ENCODE data around the gene GCHFR.

The GCHFR gene

GRCh38 chr15:40746916-40747418 lies 16.9 kb upstream of the GCHFR start:
- no peak overlapping the region for H3K4me3 ChIP-seq (ENCODE audit: severe bottlenecking)
- peak overlapping the region; percentile 0 for H3K27ac ChIP-seq (ENCODE audit: poor library complexity, severe bottlenecking)
- no peaks in the 10 kb centered on the region for H3K9me3 ChIP-seq (ENCODE audit: severe bottlenecking)
- ATAC-seq (ENCODE audit: low read depth) (no peak), DNase-seq (ENCODE audit: low spot score) (peak; percentile 12)
- H3K27me3 ChIP-seq (ENCODE audit: insufficient read depth, poor library complexity, severe bottlenecking), result no peaks in the 10 kb centered on the region
- H3K36me3 ChIP-seq (ENCODE audit: low read depth), result peaks cover 77% of the 10 kb centered on the region
- peaks cover 10% of the 10 kb centered on the region for H3K4me1 ChIP-seq (ENCODE audit: insufficient read depth, poor library complexity, severe bottlenecking)
- TF ChIP-seq CTCF (IDR thresholded peaks at IDR 0.05; ENCODE audit: poor library complexity, severe bottlenecking), result no peak

GRCh38 chr15:40747685-40748631 lies 15.9 kb upstream of the GCHFR start:
- peaks cover 10% of the 10 kb centered on the region for H3K4me1 ChIP-seq (ENCODE audit: insufficient read depth, poor library complexity, severe bottlenecking)
- H3K27ac ChIP-seq (ENCODE audit: poor library complexity, severe bottlenecking), result peak overlapping the region; percentile 0
- no peak for ATAC-seq (ENCODE audit: low read depth)
- no peak for DNase-seq (ENCODE audit: low spot score)
- H3K4me3 ChIP-seq (ENCODE audit: severe bottlenecking), result no peak overlapping the region
- no peaks in the 10 kb centered on the region for H3K9me3 ChIP-seq (ENCODE audit: severe bottlenecking)
- no peaks in the 10 kb centered on the region for H3K27me3 ChIP-seq (ENCODE audit: insufficient read depth, poor library complexity, severe bottlenecking)
- peaks cover 77% of the 10 kb centered on the region for H3K36me3 ChIP-seq (ENCODE audit: low read depth)
- no peak for TF ChIP-seq CTCF (IDR thresholded peaks at IDR 0.05; ENCODE audit: poor library complexity, severe bottlenecking)

- DNase-seq (ENCODE audit: low spot score), result no peak
- Histone ChIP-seq H3K4me1 (ENCODE audit: insufficient read depth, poor library complexity, severe bottlenecking) (peaks cover 2% of the 10 kb centered on the region), H3K27me3 (ENCODE audit: insufficient read depth, poor library complexity, severe bottlenecking) (no peaks in the 10 kb centered on the region), H3K36me3 (ENCODE audit: low read depth) (peaks cover 67% of the 10 kb centered on the region), H3K9me3 (ENCODE audit: severe bottlenecking) (no peaks in the 10 kb centered on the region), H3K27ac (ENCODE audit: poor library complexity, severe bottlenecking) (no peak overlapping the region), H3K4me3 (ENCODE audit: severe bottlenecking) (no peak overlapping the region)
- TF ChIP-seq CTCF (IDR thresholded peaks at IDR 0.05; ENCODE audit: poor library complexity, severe bottlenecking), result no peak
- ATAC-seq (ENCODE audit: low read depth), result no peak
These were observed 14.7 kb upstream of the GCHFR start for GRCh38 chr15:40749151-40749630.

- no peak for TF ChIP-seq CTCF (IDR thresholded peaks at IDR 0.05; ENCODE audit: poor library complexity, severe bottlenecking)
- Histone ChIP-seq H3K27ac (ENCODE audit: poor library complexity, severe bottlenecking) (no peak overlapping the region), H3K4me3 (ENCODE audit: severe bottlenecking) (no peak overlapping the region), H3K27me3 (ENCODE audit: insufficient read depth, poor library complexity, severe bottlenecking) (no peaks in the 10 kb centered on the region), H3K4me1 (ENCODE audit: insufficient read depth, poor library complexity, severe bottlenecking) (peaks cover 4% of the 10 kb centered on the region), H3K9me3 (ENCODE audit: severe bottlenecking) (no peaks in the 10 kb centered on the region), H3K36me3 (ENCODE audit: low read depth) (peaks cover 55% of the 10 kb centered on the region)
- no peak for DNase-seq (ENCODE audit: low spot score)
- ATAC-seq (ENCODE audit: low read depth), result no peak
These were observed 13.0 kb upstream of the GCHFR start for GRCh38 chr15:40750885-40751284.

Data from RWPE2 (cell line).